H9 (cell line): ENCODE measurements around the gene PHLDA1. TPM values are rescaled to one million over a fixed set of nuclear protein-coding genes. Genes with fewer than 3 reads are reported as not detected.
A peak's percentile ranks its signal among the peaks of the same experiment; 100 is the strongest.

Source experiments
- DNase-seq: peaks from one replicate; pipeline ENCODE4 v3.0.0-alpha.2; 2017
- H2AFZ ChIP-seq: one replicate; pipeline ENCODE4 v1.6.1; 2013; ENCODE audit warnings: mild to moderate bottlenecking, low read length, control low read depth, moderate library complexity
- H2AK5ac ChIP-seq: 2 replicates; pipeline ENCODE4 v1.6.1; 2013; ENCODE audit warnings: low read length, control low read depth, mixed read lengths; ENCODE audit not compliant: insufficient read length
- H2BK120ac ChIP-seq: one replicate; pipeline ENCODE4 v1.6.1; 2013; ENCODE audit warnings: low read depth, mild to moderate bottlenecking, low read length, control low read depth, inconsistent platforms; ENCODE audit not compliant: poor library complexity, severe bottlenecking
- H2BK12ac ChIP-seq: 2 replicates; pipeline ENCODE4 v1.6.1; 2013; ENCODE audit warnings: low read length, control low read depth, mixed read lengths, low read depth; ENCODE audit not compliant: insufficient read length
- H2BK15ac ChIP-seq: 2 replicates; pipeline ENCODE4 v1.6.1; 2013; ENCODE audit warnings: low read depth, low read length, control low read depth
- H2BK20ac ChIP-seq: one replicate; pipeline ENCODE4 v1.6.1; 2013; ENCODE audit warnings: low read depth, mild to moderate bottlenecking, low read length, control low read depth, inconsistent platforms; ENCODE audit not compliant: poor library complexity, severe bottlenecking
- H2BK5ac ChIP-seq: 2 replicates; pipeline ENCODE4 v1.6.1; 2013; ENCODE audit warnings: low read length, control low read depth, mixed read lengths; ENCODE audit not compliant: insufficient read length
- H3K14ac ChIP-seq: 2 replicates; pipeline ENCODE4 v1.6.1; 2013; ENCODE audit warnings: low read length, control low read depth; ENCODE audit not compliant: insufficient read depth
- H3K18ac ChIP-seq: 2 replicates; pipeline ENCODE4 v1.6.1; 2013; ENCODE audit warnings: low read depth, mild to moderate bottlenecking, mixed read lengths, low read length, control low read depth; ENCODE audit not compliant: insufficient read length
- H3K23ac ChIP-seq: 2 replicates; pipeline ENCODE4 v1.6.1; 2013; ENCODE audit warnings: low read length, control low read depth, mixed read lengths, low read depth; ENCODE audit not compliant: insufficient read length
- H3K23me2 ChIP-seq: 2 replicates; pipeline ENCODE4 v1.6.1; 2013; ENCODE audit warnings: low read depth, mild to moderate bottlenecking, mixed read lengths, low read length, control low read depth; ENCODE audit not compliant: insufficient read length, poor library complexity, severe bottlenecking
- H3K27ac ChIP-seq: 2 replicates; pipeline ENCODE4 v1.5.1; 2013; ENCODE audit warnings: low read length, control low read depth, mixed read lengths, low read depth; ENCODE audit not compliant: insufficient read length
- H3K27me3 ChIP-seq: 2 replicates; pipeline ENCODE4 v1.6.1; 2013; ENCODE audit warnings: low read length, control low read depth, inconsistent platforms; ENCODE audit not compliant: insufficient read depth
- H3K4ac ChIP-seq: 2 replicates; pipeline ENCODE4 v1.6.1; 2013; ENCODE audit warnings: low read depth, mild to moderate bottlenecking, control low read depth, inconsistent platforms, low read length, moderate library complexity
- H3K4me1 ChIP-seq: 2 replicates; pipeline ENCODE4 v1.6.1; 2013; ENCODE audit warnings: low read length, control low read depth, inconsistent platforms; ENCODE audit not compliant: insufficient read depth
- H3K4me2 ChIP-seq: 2 replicates; pipeline ENCODE4 v1.6.1; 2013; ENCODE audit warnings: low read length, control low read depth, mixed read lengths; ENCODE audit not compliant: insufficient read length, insufficient read depth
- H3K56ac ChIP-seq: 2 replicates; pipeline ENCODE4 v1.6.1; 2013; ENCODE audit warnings: low read depth, mild to moderate bottlenecking, mixed read lengths, low read length, control low read depth; ENCODE audit not compliant: insufficient read length
- H3K79me1 ChIP-seq: 2 replicates; pipeline ENCODE4 v1.6.1; 2013; ENCODE audit warnings: low read depth, mild to moderate bottlenecking, moderate library complexity, low read length, control low read depth, inconsistent platforms; ENCODE audit not compliant: insufficient read depth, poor library complexity, severe bottlenecking
- H3K79me2 ChIP-seq: 2 replicates; pipeline ENCODE4 v1.6.1; 2013; ENCODE audit warnings: low read length, control low read depth, inconsistent platforms; ENCODE audit not compliant: insufficient read depth
- H3K9ac ChIP-seq: 2 replicates; pipeline ENCODE4 v1.6.1; 2013; ENCODE audit warnings: low read length, control low read depth, mixed read lengths; ENCODE audit not compliant: insufficient read length; ENCODE audit errors: extremely low read depth
- H3K9me3 ChIP-seq: one replicate; pipeline ENCODE4 v1.6.1; 2013; ENCODE audit warnings: low read depth, low read length, inconsistent platforms; ENCODE audit not compliant: control insufficient read depth
- H3T11ph ChIP-seq: one replicate; pipeline ENCODE4 v1.6.1; 2013; ENCODE audit warnings: mild to moderate bottlenecking, low read length, control low read depth, inconsistent platforms
- H4K20me1 ChIP-seq: one replicate; pipeline ENCODE4 v1.6.1; 2013; ENCODE audit not compliant: control insufficient read depth, insufficient read length, insufficient read depth
- H4K5ac ChIP-seq: 2 replicates; pipeline ENCODE4 v1.6.1; 2013; ENCODE audit warnings: low read depth, mild to moderate bottlenecking, mixed read lengths, low read length, control low read depth; ENCODE audit not compliant: insufficient read length
- H4K8ac ChIP-seq: replicated peaks from 2 replicates; pipeline ENCODE4 v1.6.1; 2013; ENCODE audit warnings: low read length, control low read depth, mixed read lengths, low read depth; ENCODE audit not compliant: insufficient read length
- H4K91ac ChIP-seq: 2 replicates; pipeline ENCODE4 v1.6.1; 2013; ENCODE audit warnings: low read depth, mild to moderate bottlenecking, moderate library complexity, mixed read lengths, low read length, control low read depth; ENCODE audit not compliant: insufficient read length
- H3K27ac Mint-ChIP-seq, 3 experiments: 2 replicates in 2 of 3; 3 replicates in 1 of 3; pipeline ENCODE4 v1.8.0; 2020 to 2021; ENCODE audit warnings: mixed read lengths in 3 of 3, mild to moderate bottlenecking in 1 of 3, moderate library complexity in 1 of 3
- H3K27me3 Mint-ChIP-seq: 2 replicates; pipeline ENCODE4 v1.8.0; 2021; ENCODE audit warnings: low read depth, mild to moderate bottlenecking, moderate library complexity, mixed read lengths
- H3K36me3 Mint-ChIP-seq, 3 experiments: 2 replicates in 2 of 3; 3 replicates in 1 of 3; pipeline ENCODE4 v1.8.0; 2020 to 2021; ENCODE audit warnings: low read depth in 3 of 3, mixed read lengths in 3 of 3; ENCODE audit not compliant: insufficient read depth in 1 of 3
- H3K4me1 Mint-ChIP-seq, 2 experiments: 2 replicates each; pipeline ENCODE4 v1.8.0; 2020; ENCODE audit warnings: mixed read lengths in 2 of 2
- H3K4me3 Mint-ChIP-seq, 2 experiments: 2 replicates in 1 of 2; 3 replicates in 1 of 2; pipeline ENCODE4 v1.8.0; 2020 to 2021; ENCODE audit warnings: mild to moderate bottlenecking in 2 of 2, mixed read lengths in 2 of 2, moderate library complexity in 1 of 2
- H3K9me3 Mint-ChIP-seq, 2 experiments: 2 replicates in 1 of 2; 3 replicates in 1 of 2; pipeline ENCODE4 v1.8.0; 2020; ENCODE audit warnings: mild to moderate bottlenecking in 2 of 2, mixed read lengths in 2 of 2, moderate library complexity in 1 of 2
- WGBS: extraction: QIAGEN DNeasy Blood & Tissue Kit; methylation state at CpG from one replicate; pipeline ENCODE4 v1.1.7; 2013; ENCODE audit warnings: missing lambda C conversion rate, low lambda C conversion rate, mixed read lengths; ENCODE audit not compliant: insufficient read length; ENCODE audit errors: extremely low coverage; 5-methylcytosine and 5-hydroxymethylcytosine counted together
- total RNA-seq: library from RNA; stranded (reverse); gene quantifications from 2 replicates; pipeline ENCODE4 v1.2.1, GENCODE V29; 2021
- TF ChIP-seq, protein P1 (sequence below): fragments of 200-600 bp; sonication (generic); conservative IDR thresholded peaks from 3 replicates; pipeline ENCODE4 v1.8.0; 2021; ENCODE audit warnings: antibody characterized with exemption, mild to moderate bottlenecking

The PHLDA1 gene
- total RNA-seq, 1 experiment from 2014 or later = 106 TPM

- Histone ChIP-seq H4K8ac (no peak overlapping the region), H4K5ac (no peak overlapping the region), H3K27ac (no peak overlapping the region), H3T11ph (no peak overlapping the region), H2BK5ac (no peak overlapping the region), H2AFZ (no peak overlapping the region), H3K23ac (no peak overlapping the region), H3K79me1 (peaks cover 5% of the 10 kb centered on the region), H2BK20ac (no peak overlapping the region), H3K9me3 (no peaks in the 10 kb centered on the region), H3K18ac (no peak overlapping the region), H2BK12ac (no peak overlapping the region), H3K4me1 (peaks cover 2% of the 10 kb centered on the region; the same call in 1 of the 2 replicates), H4K20me1 (no peaks in the 10 kb centered on the region), H2AK5ac (no peak overlapping the region), H3K27me3 (no peaks in the 10 kb centered on the region), H3K56ac (no peak overlapping the region), H3K9ac (no peak overlapping the region), H3K4ac (no peak overlapping the region), H3K23me2 (no peaks in the 10 kb centered on the region), H3K4me2 (no peak overlapping the region), H3K14ac (no peak overlapping the region), H3K79me2 (peaks cover 8% of the 10 kb centered on the region; the same call in 1 of the 2 replicates), H4K91ac (no peak overlapping the region), H2BK120ac (no peak overlapping the region), H2BK15ac (no peak overlapping the region)
- Mint-ChIP-seq H3K9me3 (no peaks in the 10 kb centered on the region), H3K36me3 (peaks cover 44 to 90% (median 88%) of the 10 kb centered on the region in 3 experiments), H3K4me3 (no peak overlapping the region; a peak in 2 of 5 replicates), H3K4me1 (peaks cover 30 to 31% of the 10 kb centered on the region in 2 experiments), H3K27me3 (no peaks in the 10 kb centered on the region), H3K27ac (peak overlapping the region; percentile 0 to 78 (median 75); a peak in 5 of 7 replicates)
- WGBS = no CpG with 5 or more reads among the region's 7 CpGs
- TF ChIP-seq, protein P1, sequence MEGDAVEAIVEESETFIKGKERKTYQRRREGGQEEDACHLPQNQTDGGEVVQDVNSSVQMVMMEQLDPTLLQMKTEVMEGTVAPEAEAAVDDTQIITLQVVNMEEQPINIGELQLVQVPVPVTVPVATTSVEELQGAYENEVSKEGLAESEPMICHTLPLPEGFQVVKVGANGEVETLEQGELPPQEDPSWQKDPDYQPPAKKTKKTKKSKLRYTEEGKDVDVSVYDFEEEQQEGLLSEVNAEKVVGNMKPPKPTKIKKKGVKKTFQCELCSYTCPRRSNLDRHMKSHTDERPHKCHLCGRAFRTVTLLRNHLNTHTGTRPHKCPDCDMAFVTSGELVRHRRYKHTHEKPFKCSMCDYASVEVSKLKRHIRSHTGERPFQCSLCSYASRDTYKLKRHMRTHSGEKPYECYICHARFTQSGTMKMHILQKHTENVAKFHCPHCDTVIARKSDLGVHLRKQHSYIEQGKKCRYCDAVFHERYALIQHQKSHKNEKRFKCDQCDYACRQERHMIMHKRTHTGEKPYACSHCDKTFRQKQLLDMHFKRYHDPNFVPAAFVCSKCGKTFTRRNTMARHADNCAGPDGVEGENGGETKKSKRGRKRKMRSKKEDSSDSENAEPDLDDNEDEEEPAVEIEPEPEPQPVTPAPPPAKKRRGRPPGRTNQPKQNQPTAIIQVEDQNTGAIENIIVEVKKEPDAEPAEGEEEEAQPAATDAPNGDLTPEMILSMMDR = no peak
- no peak for DNase-seq
Observed at GRCh38 chr12:76057326-76057725, 25.8 kb upstream of the PHLDA1 start.
